BJ (cell line): ENCODE data around the gene C17orf107. TPM values are rescaled to one million over a fixed set of nuclear protein-coding genes. Genes with fewer than 3 reads are reported as not detected.
A peak's percentile ranks its signal among the peaks of the same experiment; 100 is the strongest.

Source experiments
- CTCF ChIA-PET: fragments of 350-600 bp; formaldehyde crosslinking; extraction: SDS; loops from one replicate; lab custom pipeline; 2021; ENCODE audit warnings: antibody characterized with exemption, inconsistent platforms; lab: Yijun Ruan, JAX
- POLR2A ChIA-PET: fragments of 300-600 bp; sonication (Branson Sonifier 250); formaldehyde crosslinking; extraction: SDS; loops from one replicate; lab custom pipeline; 2021; ENCODE audit warnings: antibody characterized with exemption; lab: Charles Lee
- DNase-seq: peaks from one replicate; pipeline ENCODE4 v3.0.0-alpha.2; 2011; ENCODE audit warnings: low read depth
- H3K27me3 ChIP-seq: 2 replicates; pipeline ENCODE4 v1.6.0; 2011; ENCODE audit warnings: low read length; ENCODE audit not compliant: control insufficient read depth, insufficient read depth
- H3K36me3 ChIP-seq: 2 replicates; pipeline ENCODE4 v1.5.1; 2011; ENCODE audit warnings: low read length; ENCODE audit not compliant: control insufficient read depth, insufficient read depth
- H3K4me3 ChIP-seq: 2 replicates; pipeline ENCODE4 v1.5.1; 2011; ENCODE audit warnings: low read depth, mild to moderate bottlenecking, control low read depth, low read length
- polyA plus RNA-seq: library from polyadenylated mRNA; depleted of rRNA; stranded (reverse); fragments of >200 nt; gene quantifications from 2 replicates; pipeline ENCODE4 v1.2.3, GENCODE V29; 2011
- TF ChIP-seq, protein P1 (sequence below): IDR thresholded peaks from 2 replicates; pipeline ENCODE4 v1.5.1; 2011; ENCODE audit warnings: low read depth, mild to moderate bottlenecking, control low read depth, inconsistent platforms, low read length, moderate library complexity; ENCODE audit not compliant: insufficient read depth

Gene C17orf107
- polyA plus RNA-seq, 1 experiment, result 4.5 TPM

GRCh38 chr17:4944163-4944553 is 44.8 kb downstream of the C17orf107 start:
- ChIA-PET CTCF (no interaction called here), POLR2A (no interaction called here)
- Histone ChIP-seq H3K36me3 (peaks cover 20% of the 10 kb centered on the region), H3K4me3 (no peak overlapping the region), H3K27me3 (no peaks in the 10 kb centered on the region)
- DNase-seq, result no peak
- TF ChIP-seq, protein P1, sequence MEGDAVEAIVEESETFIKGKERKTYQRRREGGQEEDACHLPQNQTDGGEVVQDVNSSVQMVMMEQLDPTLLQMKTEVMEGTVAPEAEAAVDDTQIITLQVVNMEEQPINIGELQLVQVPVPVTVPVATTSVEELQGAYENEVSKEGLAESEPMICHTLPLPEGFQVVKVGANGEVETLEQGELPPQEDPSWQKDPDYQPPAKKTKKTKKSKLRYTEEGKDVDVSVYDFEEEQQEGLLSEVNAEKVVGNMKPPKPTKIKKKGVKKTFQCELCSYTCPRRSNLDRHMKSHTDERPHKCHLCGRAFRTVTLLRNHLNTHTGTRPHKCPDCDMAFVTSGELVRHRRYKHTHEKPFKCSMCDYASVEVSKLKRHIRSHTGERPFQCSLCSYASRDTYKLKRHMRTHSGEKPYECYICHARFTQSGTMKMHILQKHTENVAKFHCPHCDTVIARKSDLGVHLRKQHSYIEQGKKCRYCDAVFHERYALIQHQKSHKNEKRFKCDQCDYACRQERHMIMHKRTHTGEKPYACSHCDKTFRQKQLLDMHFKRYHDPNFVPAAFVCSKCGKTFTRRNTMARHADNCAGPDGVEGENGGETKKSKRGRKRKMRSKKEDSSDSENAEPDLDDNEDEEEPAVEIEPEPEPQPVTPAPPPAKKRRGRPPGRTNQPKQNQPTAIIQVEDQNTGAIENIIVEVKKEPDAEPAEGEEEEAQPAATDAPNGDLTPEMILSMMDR, result no peak

- DNase-seq, result no peak
- ChIA-PET POLR2A (interaction anchor here (1.0 kb wide), 1 partner anchor 23 kb away, joined by 3 read pairs; the partner anchor contains the start of gene SPAG7), CTCF (no interaction called here)
- no peak overlapping the region for H3K4me3 ChIP-seq
- H3K27me3 ChIP-seq, result no peaks in the 10 kb centered on the region
- TF ChIP-seq, protein P1, result no peak
- H3K36me3 ChIP-seq, result peaks cover 20% of the 10 kb centered on the region
These were observed 45.3 kb downstream of the C17orf107 start for GRCh38 chr17:4944554-4945175.

- CTCF ChIA-PET, result interaction anchor here (1.0 to 1.5 kb wide), 2 partner anchors 21 to 43 kb away, joined by 5 read pairs; no protein-coding TSS in a partner anchor
- DNase-seq, result peak; percentile 55
- POLR2A ChIA-PET, result interaction anchor here (1.0 kb wide), 1 partner anchor 22 kb away, joined by 3 read pairs; the partner anchor contains the start of gene SPAG7
These were observed 46.0 kb downstream of the C17orf107 start for GRCh38 chr17:4945176-4945943.

GRCh38 chr17:4945944-4946280 is 46.6 kb downstream of the C17orf107 start:
- CTCF ChIA-PET, result interaction anchor here (0.7 to 1.5 kb wide), 3 partner anchors 20 to 42 kb away, joined by 3 to 5 read pairs (median 5); no protein-coding TSS in a partner anchor
- POLR2A ChIA-PET, result interaction anchor here (0.8 to 1.0 kb wide), 2 partner anchors 21 kb away, joined by 3 to 14 read pairs; partner anchors contain the start of gene SPAG7
- Histone ChIP-seq H3K27me3 (no peaks in the 10 kb centered on the region), H3K36me3 (peaks cover 20% of the 10 kb centered on the region), H3K4me3 (peak overlapping the region; percentile 92)
- no peak for DNase-seq
- TF ChIP-seq, protein P1, result no peak

More at GRCh38 chr17:4945176-4945943, 46.0 kb downstream of the C17orf107 start:
- TF ChIP-seq, protein P1, result no peak
- peak overlapping the region; percentile 92 for H3K4me3 ChIP-seq
- no peaks in the 10 kb centered on the region for H3K27me3 ChIP-seq
- H3K36me3 ChIP-seq, result peaks cover 20% of the 10 kb centered on the region

GRCh38 chr17:4946312-4946976 is 47.1 kb downstream of the C17orf107 start:
- DNase-seq, result no peak
- no peaks in the 10 kb centered on the region for H3K27me3 ChIP-seq
- ChIA-PET CTCF (interaction anchor here (0.7 to 1.5 kb wide), 3 partner anchors 20 to 42 kb away, joined by 3 to 5 read pairs (median 5); no protein-coding TSS in a partner anchor), POLR2A (interaction anchor here (0.8 to 2.5 kb wide), 2 partner anchors 21 kb away, joined by 14 to 17 read pairs; partner anchors contain the start of gene SPAG7)
- peak overlapping the region; percentile 92 for H3K4me3 ChIP-seq
- H3K36me3 ChIP-seq, result peaks cover 20% of the 10 kb centered on the region
- TF ChIP-seq, protein P1, result no peak
